Testis (tissue), 2 donors: ENCODE measurements around the gene TRAPPC12.

Experiments
- CTCF ChIP-seq, 3 experiments: fragments of 450-650 bp in 2 of 3; fragments of 200-600 bp in 1 of 3; sonication (generic) in 1 of 3; IDR thresholded peaks; one replicate each; pipeline ENCODE4 v1.5.1; 2016 to 2019; ENCODE audit warnings: antibody characterized with exemption in 3 of 3, mild to moderate bottlenecking in 2 of 3, moderate library complexity in 1 of 3
- POLR2A ChIP-seq: fragments of 450-650 bp; IDR thresholded peaks from one replicate; pipeline ENCODE4 v1.6.1; 2017; ENCODE audit warnings: antibody characterized with exemption, mild to moderate bottlenecking, moderate library complexity

- no peak for TF ChIP-seq POLR2A
- TF ChIP-seq CTCF (IDR thresholded peaks at IDR 0.05), result no peak
Measured at GRCh38 chr2:3349211-3349693, 30.2 kb upstream of the TRAPPC12 start.
